Inflammatory macrophage treated with lipopolysaccharide for 4 hours (primary cell): ENCODE measurements around the gene ZNG1F.
"Not testable (repeated sequence)": the region's sequence is repeated elsewhere in the genome, so short reads cannot be mapped to it uniquely, and the experiment has no call there.

ENCODE experiments used
- DNase-seq: peaks from one replicate; pipeline ENCODE4 v3.0.0-alpha.2; 2020

ZNG1F gene

DNA sequence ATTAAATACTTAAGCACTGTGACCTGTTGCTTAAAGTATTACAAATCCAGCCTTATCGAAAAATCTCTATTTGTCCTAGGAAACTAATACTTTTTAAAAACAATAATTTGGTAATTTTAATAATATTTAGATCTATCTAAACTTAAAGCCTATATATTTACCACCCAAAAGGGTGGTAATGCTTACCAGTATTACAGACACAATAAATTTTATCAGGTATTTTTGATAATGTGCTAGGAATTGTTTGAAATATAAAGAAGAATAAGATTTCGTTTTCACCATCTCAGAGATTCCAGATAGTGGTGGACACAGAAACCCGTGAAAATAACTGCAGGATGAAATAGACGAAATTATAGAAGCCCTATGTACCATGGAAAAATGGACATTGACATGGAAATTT is 68.4 kb downstream of the ZNG1F start:
- not testable (repeated sequence) for DNase-seq

DNA sequence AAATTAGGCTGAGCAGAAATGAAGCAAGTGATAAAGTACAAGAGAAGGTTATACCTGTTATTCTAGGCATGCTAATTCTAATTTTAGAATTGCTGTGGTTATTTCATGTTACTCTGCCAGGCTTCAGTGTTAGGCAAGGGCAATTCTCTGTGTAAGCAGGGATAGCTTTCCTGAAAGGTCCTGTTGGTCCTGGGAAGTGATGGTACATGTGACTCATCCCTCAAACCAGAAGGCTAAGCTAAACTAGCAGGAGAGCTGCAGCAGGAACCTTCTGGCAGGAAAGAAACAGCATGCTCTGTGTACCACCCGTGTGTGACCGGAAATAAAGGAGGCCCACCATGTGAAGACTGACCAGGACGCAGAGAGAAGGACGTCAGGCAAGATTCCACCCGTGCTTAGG is 69.4 kb downstream of the ZNG1F start:
- not testable (repeated sequence) for DNase-seq

DNA sequence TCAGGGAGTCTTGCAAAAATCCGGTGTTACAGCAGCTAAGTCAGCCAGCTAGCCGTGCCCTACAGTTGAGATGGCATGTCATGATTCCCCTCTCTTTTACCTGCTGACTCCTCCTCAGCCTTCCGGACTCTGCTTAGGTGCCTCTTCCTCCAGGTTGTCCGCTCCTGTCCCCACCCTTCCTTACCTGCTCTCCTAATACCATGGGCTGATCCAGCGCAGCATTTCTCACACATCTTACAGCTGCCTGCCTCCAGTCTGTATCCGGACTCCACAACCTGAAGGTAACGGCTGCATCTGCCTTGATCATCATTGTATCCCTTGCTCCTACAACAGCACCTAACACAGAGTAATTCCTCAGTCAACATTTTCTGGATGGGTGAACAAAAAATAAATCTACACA is 69.8 kb downstream of the ZNG1F start:
- DNase-seq, result not testable (repeated sequence)

DNA sequence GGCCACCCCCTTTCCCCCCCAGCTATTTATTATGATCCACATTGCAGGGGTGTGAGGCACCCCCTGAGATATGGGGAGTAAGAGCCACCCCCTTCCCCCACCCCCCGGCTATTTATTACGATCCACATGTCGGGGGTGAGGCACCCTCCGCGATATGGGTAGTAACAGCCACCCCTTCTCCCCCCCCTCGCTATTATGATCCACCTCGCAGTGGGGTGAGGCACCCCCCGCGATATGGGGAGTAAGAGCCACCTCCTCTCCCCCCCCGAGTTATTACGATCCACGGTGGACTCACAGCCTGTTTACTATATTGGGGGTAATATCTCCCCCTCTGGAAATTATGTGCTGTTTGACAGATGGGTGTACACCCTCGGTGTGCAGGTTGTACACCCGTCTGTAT is 75.8 kb downstream of the ZNG1F start:
- DNase-seq, result not testable (repeated sequence)

DNA sequence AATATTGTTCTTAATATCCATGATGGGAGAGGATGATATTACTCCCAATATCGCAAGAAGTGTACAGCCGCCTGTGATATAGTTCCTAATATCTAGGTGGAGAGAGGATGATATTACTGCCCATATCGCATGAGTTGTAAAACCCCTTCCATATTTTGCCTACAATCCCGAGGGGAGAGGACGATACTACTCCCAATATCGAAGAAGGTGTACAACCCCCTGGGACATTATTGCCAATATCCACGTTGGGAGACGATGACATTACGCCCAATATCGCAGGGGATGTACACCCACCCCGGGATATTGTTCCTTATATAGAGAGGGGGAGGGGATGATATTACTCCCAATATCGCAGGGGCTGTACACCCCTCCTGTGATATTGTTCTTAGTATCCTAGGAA is 77.7 kb downstream of the ZNG1F start:
- DNase-seq, result not testable (repeated sequence)

DNA sequence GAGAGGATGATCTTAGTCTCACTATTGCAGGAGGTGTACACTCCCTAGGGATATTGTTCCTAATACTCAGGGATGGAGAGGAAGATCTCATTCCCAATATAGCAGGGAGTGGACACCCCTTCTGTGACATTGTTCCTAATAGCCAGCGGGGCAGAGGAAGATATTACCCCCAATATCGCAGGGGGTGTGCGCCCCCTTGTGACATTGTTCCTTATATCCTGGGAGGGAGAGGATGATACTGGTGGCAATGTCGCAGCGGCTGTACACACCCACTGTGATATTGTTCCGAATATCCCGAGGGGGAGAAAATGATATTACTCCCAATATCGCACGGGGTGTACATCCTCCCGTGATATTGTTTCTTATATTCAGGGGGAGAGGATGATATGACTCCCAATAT is 78.2 kb downstream of the ZNG1F start:
- DNase-seq, result not testable (repeated sequence)

DNA sequence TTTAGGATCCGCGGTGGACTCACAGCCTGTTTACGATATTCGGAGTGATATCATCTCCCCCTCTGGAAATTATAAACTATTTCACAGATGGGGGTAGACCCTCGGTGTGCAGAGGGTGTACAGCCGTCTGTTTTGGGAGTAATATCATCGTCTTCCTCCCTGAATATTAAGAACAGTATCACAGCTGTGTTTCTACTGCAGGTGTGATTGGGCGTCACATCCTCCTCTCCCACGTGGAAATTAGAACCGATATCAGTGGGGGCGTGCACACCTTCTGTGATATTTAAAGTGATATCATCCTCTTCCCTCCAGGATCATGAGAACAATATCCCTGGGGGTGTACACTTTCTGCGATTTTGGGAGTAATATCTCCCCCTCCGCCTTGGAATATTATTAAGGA is 79.9 kb downstream of the ZNG1F start:
- not testable (repeated sequence) for DNase-seq

DNA sequence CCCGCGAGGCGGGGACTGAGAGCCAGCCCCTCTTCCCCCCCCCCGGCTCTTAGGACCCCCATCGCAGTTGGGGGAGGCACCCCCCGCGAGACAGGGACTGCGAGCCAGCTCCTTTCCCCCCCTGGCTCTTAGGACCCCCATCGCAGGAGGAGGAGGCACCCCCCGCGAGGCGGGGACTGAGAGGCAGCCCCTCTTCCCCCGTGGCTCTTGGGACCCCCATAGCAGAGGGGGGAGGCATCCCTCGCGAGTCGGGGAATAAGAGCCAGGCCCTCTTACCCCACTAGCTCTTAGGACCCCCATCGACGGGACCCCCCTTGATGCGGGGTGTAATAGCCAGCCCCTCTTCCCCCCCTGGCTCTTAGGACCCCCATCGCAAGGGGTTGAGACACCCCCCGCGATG is 80.3 kb downstream of the ZNG1F start:
- DNase-seq, result not testable (repeated sequence)

DNA sequence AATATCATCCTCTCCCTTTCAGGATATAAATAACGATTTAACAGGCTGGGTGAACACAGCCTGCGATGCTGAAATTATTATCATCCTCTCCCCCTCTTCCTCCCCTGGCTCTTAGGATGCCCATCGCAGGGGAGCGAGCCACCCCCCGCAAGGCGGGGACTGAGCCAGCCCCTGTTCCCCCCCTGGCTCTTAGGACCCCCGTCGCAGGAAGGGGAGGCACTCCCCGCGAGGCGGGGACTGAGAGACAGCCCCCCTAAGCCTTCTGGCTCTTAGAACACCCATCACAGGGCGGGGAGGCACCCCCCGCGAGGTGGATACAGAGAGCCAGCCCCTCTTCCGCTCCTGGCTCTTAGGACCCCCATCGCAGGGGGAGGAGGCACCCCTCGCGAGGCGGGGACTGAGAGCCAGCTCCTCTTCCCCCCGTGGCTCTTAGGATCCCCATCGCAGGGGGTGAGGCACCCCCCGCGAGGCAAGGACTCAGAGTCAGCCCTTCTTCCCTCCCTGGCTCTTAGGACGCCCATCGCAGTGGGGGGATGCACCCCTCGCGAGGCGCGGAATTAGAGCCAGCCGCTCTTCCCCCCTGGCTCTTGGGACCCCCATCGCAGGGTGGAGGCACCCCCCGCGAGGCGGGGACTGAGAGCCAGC is 82.5 kb downstream of the ZNG1F start:
- DNase-seq, result not testable (repeated sequence)

DNA sequence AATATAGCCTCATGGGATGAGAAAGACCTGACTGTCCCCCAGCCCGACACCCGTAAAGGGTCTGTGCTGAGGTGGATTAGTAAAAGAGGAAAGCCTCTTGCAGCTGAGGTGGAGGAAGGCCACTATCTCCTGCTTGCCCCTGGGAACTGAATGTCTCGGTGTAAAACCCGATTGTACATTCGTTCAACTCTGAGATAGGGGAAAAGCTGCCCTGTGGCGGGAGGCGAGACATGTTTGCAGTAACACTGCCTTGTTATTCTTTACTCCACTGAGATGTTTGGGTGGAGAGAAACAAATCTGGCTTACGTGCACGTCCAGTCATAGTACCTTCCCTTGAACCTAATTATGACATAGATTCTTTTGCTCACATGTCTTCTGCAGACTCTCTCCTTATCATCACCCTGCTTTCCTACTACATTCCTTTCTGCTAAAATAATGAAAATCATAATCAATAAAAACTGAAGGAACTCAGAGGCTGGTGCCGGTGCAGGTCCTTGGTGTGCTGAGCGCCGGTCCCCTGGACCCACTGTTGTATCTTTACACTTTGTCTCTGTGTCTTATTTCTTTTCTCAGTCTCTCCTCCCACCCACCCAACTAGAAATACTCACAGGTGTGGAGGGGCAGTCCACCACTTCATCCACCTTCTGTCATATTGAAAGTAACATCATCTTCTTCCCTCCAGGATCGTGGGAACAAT is 83.4 kb downstream of the ZNG1F start:
- DNase-seq, result not testable (repeated sequence)

DNA sequence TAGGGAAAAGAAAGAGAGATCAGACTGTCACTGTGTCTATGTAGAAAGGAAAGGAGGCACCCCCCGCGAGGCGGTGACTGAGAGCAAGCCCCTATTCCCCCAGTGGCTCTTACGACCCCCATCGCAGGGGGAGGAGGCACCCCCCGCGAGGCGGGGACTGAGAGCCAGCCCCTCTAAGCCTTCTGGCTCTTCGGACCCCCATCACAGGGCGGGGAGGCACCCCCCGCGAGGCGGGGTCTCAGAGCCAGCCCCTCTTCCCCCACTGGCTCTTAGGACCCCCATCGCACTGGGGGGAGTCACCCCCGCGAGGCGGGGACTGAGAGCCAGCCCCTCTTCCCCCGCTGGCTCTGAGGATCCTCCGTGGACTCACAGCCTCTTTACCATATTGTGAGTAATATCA is 84.6 kb downstream of the ZNG1F start:
- DNase-seq, result not testable (repeated sequence)

DNA sequence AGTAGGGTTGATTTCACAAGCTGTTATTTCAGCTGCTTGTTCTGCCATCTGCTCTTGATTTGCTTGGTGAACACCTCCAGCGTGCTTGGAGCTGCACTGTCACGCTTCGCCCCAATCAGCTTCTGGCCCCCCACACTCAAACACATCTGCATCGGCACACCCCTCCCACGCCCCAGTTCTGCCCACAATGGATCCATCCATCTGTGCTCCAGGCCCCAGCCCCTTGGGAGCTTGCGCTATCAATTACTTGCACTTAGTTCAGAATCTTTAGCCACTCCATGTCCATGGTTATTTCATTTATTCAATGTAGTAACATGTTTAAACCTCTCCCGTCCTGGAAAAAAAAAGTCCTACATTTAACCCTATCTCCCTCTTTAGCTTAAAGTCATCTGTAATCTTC is 88.6 kb downstream of the ZNG1F start:
- DNase-seq, result not testable (repeated sequence)

DNA sequence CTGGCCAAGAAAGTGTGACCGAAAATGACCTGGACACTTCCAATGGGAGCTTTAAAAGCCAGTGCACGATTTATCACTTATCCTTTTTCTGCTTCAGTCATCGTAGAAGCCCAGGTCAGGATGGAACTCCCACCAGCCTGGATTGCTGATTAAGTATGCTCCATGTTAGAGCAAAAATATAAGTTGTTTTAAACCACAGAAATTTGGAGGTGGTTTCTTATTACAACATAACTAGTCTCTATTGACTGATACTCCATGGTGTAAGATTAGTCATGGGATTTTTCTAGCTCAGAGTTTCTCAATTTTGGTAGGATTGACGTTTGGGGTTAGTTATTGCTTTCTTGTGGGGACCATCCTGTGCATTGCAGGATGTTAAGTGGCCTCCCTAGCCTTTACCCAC is 90.4 kb downstream of the ZNG1F start:
- DNase-seq, result peak; percentile 39

DNA sequence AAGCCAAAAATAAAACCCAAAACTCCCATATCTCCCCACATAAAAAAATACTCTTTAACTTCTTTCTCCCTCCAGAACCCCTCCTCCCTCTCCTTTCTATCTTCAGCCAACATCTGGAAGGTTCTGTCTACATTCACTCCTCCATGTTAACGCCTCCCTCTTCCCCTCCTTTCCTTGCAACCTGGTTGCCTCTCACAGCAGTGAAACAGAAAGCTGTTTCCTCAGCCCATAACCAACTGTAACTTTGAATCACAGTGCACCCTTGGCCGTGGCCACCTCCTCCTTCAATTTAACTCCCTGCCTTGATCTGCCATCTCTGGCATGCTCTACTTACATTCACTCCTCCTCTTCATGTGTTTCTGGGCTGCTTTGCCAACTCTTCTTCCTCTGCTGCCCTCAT is 94.1 kb downstream of the ZNG1F start:
- DNase-seq, result not testable (repeated sequence)

DNA sequence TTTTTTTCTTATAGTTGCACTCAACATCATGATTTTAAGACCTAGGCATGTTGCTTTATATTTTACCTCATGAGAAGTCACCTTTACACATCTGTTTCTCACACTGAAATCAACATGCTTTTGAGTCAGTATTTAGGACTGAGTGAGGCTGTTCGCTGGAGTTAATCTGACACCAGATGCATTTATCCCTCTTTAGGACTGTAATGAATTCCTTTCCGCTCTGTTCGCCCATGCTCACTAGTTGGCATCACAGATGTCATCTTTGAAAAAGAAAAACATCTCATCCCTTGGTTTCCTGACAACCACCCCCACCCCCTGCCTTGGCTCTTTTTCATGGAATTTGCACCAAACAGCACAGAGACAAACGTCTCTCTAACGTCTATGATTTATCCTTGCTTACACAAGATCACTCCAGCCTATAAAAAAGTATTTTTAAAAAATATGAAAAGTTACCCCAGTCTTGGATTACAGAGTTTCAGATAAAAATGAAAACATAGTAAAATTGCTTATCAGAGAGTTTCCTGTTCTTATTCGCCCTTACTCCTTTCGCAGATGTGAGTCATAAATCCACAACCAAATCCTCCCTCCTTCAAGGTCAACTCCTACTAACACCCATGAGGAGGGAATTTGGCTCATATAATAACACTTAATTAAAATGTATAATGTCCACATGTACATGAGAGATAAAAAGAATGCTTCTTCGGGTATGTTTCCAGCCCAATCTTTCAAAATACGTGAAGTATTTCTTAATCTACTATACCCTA is 94.9 kb downstream of the ZNG1F start:
- DNase-seq, result not testable (repeated sequence)

DNA sequence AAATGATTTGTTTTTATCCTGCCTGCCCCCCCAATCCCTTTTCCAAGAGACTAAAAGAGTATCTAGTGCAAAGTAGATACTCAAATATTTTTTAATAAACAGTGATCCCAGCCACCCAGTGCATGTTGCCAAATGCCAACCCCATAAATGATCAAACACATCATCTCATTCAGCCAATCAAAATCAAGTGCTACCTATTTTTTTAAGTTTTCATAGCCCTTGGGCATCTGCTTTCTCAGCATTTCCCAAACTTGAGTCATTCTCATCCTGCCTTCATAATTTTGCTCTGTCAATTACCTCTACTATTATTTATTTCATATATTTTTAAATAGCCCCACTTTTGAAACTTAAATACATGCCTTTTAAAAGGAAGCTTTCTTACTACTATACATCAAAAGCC is 98.2 kb downstream of the ZNG1F start:
- DNase-seq, result not testable (repeated sequence)

DNA sequence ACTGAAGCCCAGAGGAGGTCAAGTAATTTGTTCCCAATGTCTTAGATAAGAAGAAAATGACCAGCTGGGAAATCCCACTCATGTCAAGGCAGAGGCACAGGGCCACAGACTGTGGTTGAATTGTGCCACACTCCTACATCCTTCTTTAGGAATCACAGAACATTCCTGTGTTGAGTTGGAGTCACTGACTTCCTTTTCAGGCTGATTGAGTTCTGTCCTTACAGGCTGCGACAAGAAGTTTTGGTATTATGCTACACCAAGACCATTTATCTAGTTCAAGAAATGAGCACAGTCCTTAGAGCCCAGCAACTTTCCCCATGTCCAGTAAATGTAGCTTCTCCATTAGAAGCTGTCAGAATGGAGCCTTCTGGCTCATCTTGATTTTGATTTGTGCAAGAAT is 98.7 kb downstream of the ZNG1F start:
- not testable (repeated sequence) for DNase-seq

DNA sequence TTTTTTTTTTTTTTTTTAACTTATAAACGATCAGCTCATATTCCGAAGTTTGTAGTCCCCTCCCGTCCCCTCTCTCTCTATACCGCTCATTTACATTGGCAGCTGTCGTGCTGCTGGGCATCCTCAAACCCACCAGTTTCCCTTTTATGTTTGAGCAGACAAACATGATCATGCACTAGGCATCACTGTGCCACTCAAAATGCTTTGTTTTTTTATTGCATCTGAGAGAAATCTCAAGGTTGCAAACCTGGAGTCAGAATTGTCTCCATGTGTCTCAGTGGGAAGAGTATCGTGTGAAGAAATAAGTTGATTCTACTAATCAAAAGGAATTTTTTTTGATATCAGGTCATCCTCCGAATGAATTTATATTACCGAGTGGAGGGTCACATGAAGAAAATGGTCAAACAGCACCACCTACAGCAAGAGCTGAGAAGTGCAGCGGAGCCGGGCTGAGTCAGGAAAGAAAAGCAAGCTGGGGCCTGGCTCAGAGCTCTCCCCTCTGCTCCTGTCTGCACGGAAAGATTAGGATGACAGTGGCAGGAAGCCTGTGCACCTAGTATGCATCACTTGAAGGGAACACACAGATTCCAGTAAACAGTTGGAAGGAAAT is 100.6 kb downstream of the ZNG1F start:
- not testable (repeated sequence) for DNase-seq

DNA sequence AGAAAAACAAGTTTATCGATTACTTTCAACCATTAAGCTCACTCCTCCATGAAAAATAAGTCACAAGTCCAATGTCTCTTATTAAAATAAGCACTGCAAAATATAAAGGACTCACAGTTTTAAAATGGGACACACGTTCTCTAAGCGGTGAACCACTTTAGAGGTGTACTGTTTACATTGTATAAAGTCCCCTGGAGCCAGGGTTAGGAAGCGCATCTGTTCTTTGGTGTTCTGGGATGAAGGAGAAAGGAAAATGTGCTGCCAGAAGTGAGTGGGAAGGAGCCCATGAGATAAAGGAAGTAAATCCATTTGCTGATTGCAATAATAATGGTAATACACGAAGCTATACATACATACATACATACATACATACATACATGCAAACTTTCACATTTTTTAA is 101.2 kb downstream of the ZNG1F start:
- DNase-seq, result not testable (repeated sequence)

DNA sequence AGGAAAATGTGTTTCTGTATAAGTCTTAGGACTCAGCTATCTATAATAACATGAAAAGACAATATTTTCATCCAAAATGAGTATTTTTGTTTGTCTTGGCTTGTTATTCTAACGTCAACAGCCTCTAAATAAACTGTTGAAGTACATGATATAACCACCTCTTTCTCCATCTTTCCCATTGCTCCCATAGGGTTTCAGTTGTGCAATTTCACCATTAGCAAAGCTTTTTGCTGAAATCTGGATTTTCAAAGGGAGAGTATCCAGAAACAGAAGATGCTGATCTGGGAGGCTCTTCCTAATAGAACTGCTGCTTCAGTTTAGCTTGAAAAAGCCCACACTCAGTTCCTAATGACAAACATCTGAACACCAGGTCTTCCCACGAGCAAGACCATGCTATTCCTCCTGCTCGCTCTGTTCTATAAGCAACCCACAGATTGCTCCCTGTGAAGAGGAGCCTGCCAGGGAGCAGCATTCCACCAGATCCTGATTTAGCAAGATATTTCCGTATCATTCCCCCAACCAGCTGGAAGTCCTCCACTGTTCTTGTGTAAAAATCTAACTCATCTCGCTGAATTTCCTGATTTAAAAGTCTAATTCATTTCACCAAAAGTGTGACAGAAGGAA is 101.8 kb downstream of the ZNG1F start:
- DNase-seq, result not testable (repeated sequence)

DNA sequence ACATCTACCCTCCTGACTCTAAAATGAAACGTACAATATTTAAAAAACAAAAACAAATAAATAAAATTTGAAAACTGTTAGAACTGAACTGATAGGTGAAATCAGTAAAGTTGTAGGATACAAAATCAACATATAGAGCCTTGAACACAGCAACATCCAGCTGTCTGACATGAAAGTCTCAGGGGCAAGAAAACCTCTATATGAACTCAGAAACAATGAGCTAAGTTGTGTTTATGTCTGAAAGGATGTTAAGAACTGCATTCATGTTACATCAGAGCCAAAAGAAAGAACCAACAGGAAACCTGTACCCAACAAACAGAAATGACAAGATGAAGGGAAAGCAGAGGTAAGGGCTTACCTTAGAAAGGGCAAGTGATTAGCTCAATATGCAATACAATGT is 102.4 kb downstream of the ZNG1F start:
- DNase-seq, result not testable (repeated sequence)

DNA sequence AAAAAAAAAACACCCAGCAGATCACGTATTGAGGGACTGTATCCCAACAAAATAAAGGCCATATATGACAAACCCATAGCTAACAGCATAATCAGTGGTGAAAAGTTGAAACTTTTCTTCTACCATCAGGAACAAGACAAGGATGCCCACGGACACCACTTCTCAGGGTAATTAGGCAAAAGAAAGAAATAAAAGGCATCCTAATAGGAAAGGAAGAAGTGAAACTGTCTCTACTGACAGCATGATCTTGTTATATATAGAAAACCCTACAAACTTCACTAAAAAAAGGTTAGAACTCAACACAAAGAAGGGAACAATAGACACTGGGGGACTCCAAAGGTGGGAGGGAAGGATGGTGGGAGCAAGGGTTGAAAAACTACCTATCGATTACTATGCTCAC is 102.9 kb downstream of the ZNG1F start:
- DNase-seq, result not testable (repeated sequence)

DNA sequence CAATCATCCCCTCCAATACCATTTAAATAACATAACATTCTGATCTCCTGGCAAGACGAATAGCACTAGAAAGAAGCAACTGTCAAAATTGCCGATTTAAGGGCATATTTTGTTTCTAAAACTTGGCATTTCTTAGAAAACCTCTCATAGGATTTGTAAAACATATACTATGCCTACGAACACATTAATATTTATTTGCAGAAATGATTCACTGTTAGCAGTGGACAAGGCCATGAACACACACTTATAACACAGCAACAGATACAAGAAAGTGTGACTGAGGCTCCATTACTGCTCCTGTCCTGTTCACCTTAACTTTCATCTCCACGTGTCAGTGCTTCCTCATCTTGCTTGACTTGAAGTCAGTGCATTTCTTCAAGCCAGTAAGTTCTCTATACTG is 106.8 kb downstream of the ZNG1F start:
- DNase-seq, result not testable (repeated sequence)
